ENCODE measurements around the gene ATP8B4. TPM values are rescaled to one million over a fixed set of nuclear protein-coding genes. Genes with fewer than 3 reads are reported as not detected.

Gene ATP8B4
- total and polyA plus RNA-seq, 2 donors (not counting 3 experiments of a cell fraction or from before 2014, with no cell fraction given) = not detected

- no peaks in the 10 kb centered on the region for H4K20me1 ChIP-seq (replicated peaks; ENCODE audit: control insufficient read depth, extremely low read depth, insufficient read depth, low read length)
- no peak overlapping the region for H3K4me2 ChIP-seq (ENCODE audit: insufficient read depth, low read length)
- H3K9me3 ChIP-seq (replicated peaks; ENCODE audit: control insufficient read depth, insufficient read depth, low read length) = no peaks in the 10 kb centered on the region
- POLR2A ChIA-PET = no interaction called here
- intact Hi-C loops (cut with micrococcal nuclease) = no loop called here
- DNase-seq (ENCODE audit: low read depth, low spot score) (no peak), FAIRE-seq (no peak)
- H3K79me2 ChIP-seq (ENCODE audit: control insufficient read depth, insufficient read depth, low read length) = no peaks in the 10 kb centered on the region
- no peak overlapping the region for H3K9ac ChIP-seq (replicated peaks; ENCODE audit: extremely low read depth, insufficient read depth, low read length)
- dilution Hi-C loops (cut with MboI; ENCODE audit: extremely low pct_ligation_motif_present, low sequenced_read_pairs) = no loop called here
- no peaks in the 10 kb centered on the region for H3K36me3 ChIP-seq (ENCODE audit: control insufficient read depth in 2 of 2, extremely low read depth in 1 of 2, insufficient read depth in 2 of 2, low read length in 2 of 2)
- H3K27ac ChIP-seq (ENCODE audit: insufficient read depth, low read depth, low read length) = no peak overlapping the region
- no peaks in the 10 kb centered on the region for H3K9me1 ChIP-seq (replicated peaks; ENCODE audit: control insufficient read depth, extremely low read depth, insufficient read depth, low read length)
- CTCF ChIA-PET = no interaction called here
- H3K4me1 ChIP-seq (ENCODE audit: control insufficient read depth, extremely low read depth, insufficient read depth, low read length) = no peaks in the 10 kb centered on the region
- H3K27me3 ChIP-seq (ENCODE audit: control insufficient read depth in 2 of 2, insufficient read depth in 2 of 2, low read length in 2 of 2) = no peaks in the 10 kb centered on the region
- TF ChIP-seq POLR2AphosphoS5 (IDR thresholded peaks at IDR 0.05; ENCODE audit: insufficient read depth, low read depth, low read length) = no peak
- TF ChIP-seq, protein P1, sequence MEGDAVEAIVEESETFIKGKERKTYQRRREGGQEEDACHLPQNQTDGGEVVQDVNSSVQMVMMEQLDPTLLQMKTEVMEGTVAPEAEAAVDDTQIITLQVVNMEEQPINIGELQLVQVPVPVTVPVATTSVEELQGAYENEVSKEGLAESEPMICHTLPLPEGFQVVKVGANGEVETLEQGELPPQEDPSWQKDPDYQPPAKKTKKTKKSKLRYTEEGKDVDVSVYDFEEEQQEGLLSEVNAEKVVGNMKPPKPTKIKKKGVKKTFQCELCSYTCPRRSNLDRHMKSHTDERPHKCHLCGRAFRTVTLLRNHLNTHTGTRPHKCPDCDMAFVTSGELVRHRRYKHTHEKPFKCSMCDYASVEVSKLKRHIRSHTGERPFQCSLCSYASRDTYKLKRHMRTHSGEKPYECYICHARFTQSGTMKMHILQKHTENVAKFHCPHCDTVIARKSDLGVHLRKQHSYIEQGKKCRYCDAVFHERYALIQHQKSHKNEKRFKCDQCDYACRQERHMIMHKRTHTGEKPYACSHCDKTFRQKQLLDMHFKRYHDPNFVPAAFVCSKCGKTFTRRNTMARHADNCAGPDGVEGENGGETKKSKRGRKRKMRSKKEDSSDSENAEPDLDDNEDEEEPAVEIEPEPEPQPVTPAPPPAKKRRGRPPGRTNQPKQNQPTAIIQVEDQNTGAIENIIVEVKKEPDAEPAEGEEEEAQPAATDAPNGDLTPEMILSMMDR (IDR thresholded peaks at IDR 0.05; ENCODE audit: extremely low read depth in 1 of 2, insufficient read depth in 1 of 2, low read depth in 1 of 2, low read length in 2 of 2) = no peak
- no peak for TF ChIP-seq JUN (IDR thresholded peaks at IDR 0.05; ENCODE audit: borderline replicate concordance, insufficient read depth, insufficient read length, low read depth)
- TF ChIP-seq FOS (IDR thresholded peaks at IDR 0.05; ENCODE audit: borderline replicate concordance, insufficient read depth, low read length) = no peak
- no peak for TF ChIP-seq MAX (IDR thresholded peaks at IDR 0.05; ENCODE audit: insufficient read depth, insufficient read length)
- no peak for TF ChIP-seq POLR2A (IDR thresholded peaks at IDR 0.05; ENCODE audit: low read depth, low read length)
- TF ChIP-seq MYC (IDR thresholded peaks at IDR 0.05; ENCODE audit: low read depth, low read length) = no peak
- TF ChIP-seq EZH2 (IDR thresholded peaks at IDR 0.05; ENCODE audit: borderline replicate concordance, low read depth, low read length, severe bottlenecking) = no peak
- no peak for TF ChIP-seq GATA2 (IDR thresholded peaks at IDR 0.05; ENCODE audit: insufficient read depth, insufficient read length, low read depth, low read length)
- no peak overlapping the region for H2AFZ ChIP-seq (ENCODE audit: low read depth, low read length)
- H3K4me3 ChIP-seq (replicated peaks in 1 of 3; ENCODE audit: insufficient read depth in 1 of 3, low read depth in 1 of 3, low read length in 3 of 3) = no peak overlapping the region
- BruUV-seq (replicated peaks) = no TSS peak
Measured at GRCh38 chr15:50098545-50098944, 20.5 kb downstream of the ATP8B4 start.

Data from endothelial cell of umbilical vein (primary cell).